Vagina (tissue), 2 donors: Measurements from ENCODE around the gene GOSR2. TPM values are rescaled to one million over a fixed set of nuclear protein-coding genes. Genes with fewer than 3 reads are reported as not detected.

Source experiments
- DNase-seq, 2 donors: peaks; one replicate each; pipeline ENCODE4 v3.0.0-alpha.2; 2017; ENCODE audit errors: extremely low spot score in 2 of 2
- H3K27ac ChIP-seq: fragments of 200-600 bp; sonication (generic); one replicate; pipeline ENCODE4 v1.5.1; 2019
- H3K27me3 ChIP-seq: fragments of 200-600 bp; sonication (generic); one replicate; pipeline ENCODE4 v1.5.1; 2019
- H3K36me3 ChIP-seq, 2 donors: fragments of 200-600 bp; sonication (generic); one replicate each; pipeline ENCODE4 v1.5.1; 2017 to 2019
- H3K4me1 ChIP-seq: fragments of 200-600 bp; sonication (generic); one replicate; pipeline ENCODE4 v1.5.1; 2019
- H3K4me3 ChIP-seq, 2 donors: fragments of 200-600 bp; sonication (generic); 1 replicate in 1 of 2; 2 replicates in 1 of 2; pipeline ENCODE4 v1.5.1; 2016 to 2019
- H3K9me3 ChIP-seq: fragments of 200-600 bp; sonication (generic); one replicate; pipeline ENCODE4 v1.5.1; 2019
- CTCF ChIP-seq, 3 experiments: fragments of 450-650 bp in 2 of 3; fragments of 200-600 bp in 1 of 3; sonication (generic) in 1 of 3; IDR thresholded peaks; one replicate each; pipeline ENCODE4 v1.5.1; 2017 to 2019; ENCODE audit warnings: antibody characterized with exemption in 3 of 3, mild to moderate bottlenecking in 2 of 3, moderate library complexity in 2 of 3
- POLR2A ChIP-seq, 2 donors: fragments of 450-650 bp; IDR thresholded peaks; one replicate each; pipeline ENCODE4 v1.6.1; 2017; ENCODE audit warnings: antibody characterized with exemption in 2 of 2, mild to moderate bottlenecking in 2 of 2, moderate library complexity in 2 of 2
- POLR2AphosphoS5 ChIP-seq, 2 donors: sonication (generic); formaldehyde crosslinking; IDR thresholded peaks; one replicate each; pipeline ENCODE4 v1.9.0; 2017; ENCODE audit warnings: antibody characterized with exemption in 2 of 2, mild to moderate bottlenecking in 2 of 2, low read depth in 1 of 2; ENCODE audit not compliant: insufficient read depth in 1 of 2
- intact Hi-C: fragments of 100-400 bp; cut with DNase I; formaldehyde crosslinking; loops from one replicate; pipeline ENCODE4 v1.15.1; 2023
- total RNA-seq: library from RNA; depleted of rRNA; stranded (reverse); fragments of >200 nt; gene quantifications from one replicate; pipeline ENCODE4 v1.2.3, GENCODE V29; 2016

The GOSR2 gene
- total RNA-seq = 48.1 TPM

- Histone ChIP-seq H3K4me3 (peak within 1 kb of the TSS; percentile 74 to 94), H3K36me3 (no peaks in the 10 kb centered on the region), H3K4me1 (peaks cover 48% of the 10 kb centered on the region), H3K27ac (peak within 1 kb of the TSS; percentile 90), H3K27me3 (no peaks in the 10 kb centered on the region), H3K9me3 (no peaks in the 10 kb centered on the region)
- TF ChIP-seq POLR2AphosphoS5 (IDR thresholded peaks at IDR 0.05; ENCODE audit: insufficient read depth in 1 of 2, low read depth in 1 of 2) (peak; percentile 88 to 93), CTCF (IDR thresholded peaks at IDR 0.05) (no peak), POLR2A (IDR thresholded peaks at IDR 0.05) (peak in 1 of 2 donors; percentile 56)
- intact Hi-C loops = no loop called here
- no peak for DNase-seq
Measured at GRCh38 chr17:46922804-46923635, at the start of gene GOSR2. GOSR2 (plus strand) TSS chr17:46923160; CDS start chr17:46923193, 33 bp downstream.

GRCh38 chr17:46873941-46874645, 48.9 kb upstream of the GOSR2 start:
- H3K4me1 ChIP-seq = no peaks in the 10 kb centered on the region
- H3K27ac ChIP-seq = no peak overlapping the region
- H3K9me3 ChIP-seq = no peaks in the 10 kb centered on the region
- no peak for DNase-seq
- H3K27me3 ChIP-seq = no peaks in the 10 kb centered on the region
- H3K36me3 ChIP-seq = no peaks in the 10 kb centered on the region
- TF ChIP-seq POLR2AphosphoS5 (IDR thresholded peaks at IDR 0.05; ENCODE audit: insufficient read depth in 1 of 2, low read depth in 1 of 2) = no peak
- no peak for TF ChIP-seq CTCF (IDR thresholded peaks at IDR 0.05)
- TF ChIP-seq POLR2A (IDR thresholded peaks at IDR 0.05) = no peak
- H3K4me3 ChIP-seq = no peak overlapping the region
- intact Hi-C loops = no loop called here

GRCh38 chr17:46874906-46875305, 48.1 kb upstream of the GOSR2 start:
- Histone ChIP-seq H3K9me3 (no peaks in the 10 kb centered on the region), H3K4me3 (no peak overlapping the region), H3K36me3 (no peaks in the 10 kb centered on the region), H3K27me3 (no peaks in the 10 kb centered on the region), H3K4me1 (no peaks in the 10 kb centered on the region), H3K27ac (no peak overlapping the region)
- TF ChIP-seq CTCF (IDR thresholded peaks at IDR 0.05) (no peak), POLR2A (IDR thresholded peaks at IDR 0.05) (no peak), POLR2AphosphoS5 (IDR thresholded peaks at IDR 0.05; ENCODE audit: insufficient read depth in 1 of 2, low read depth in 1 of 2) (no peak)
- no peak for DNase-seq
- intact Hi-C loops = no loop called here

GRCh38 chr17:46875849-46876352, 47.1 kb upstream of the GOSR2 start:
- intact Hi-C loops = no loop called here
- H3K9me3 ChIP-seq = no peaks in the 10 kb centered on the region
- no peaks in the 10 kb centered on the region for H3K27me3 ChIP-seq
- no peak overlapping the region for H3K27ac ChIP-seq
- H3K4me1 ChIP-seq = no peaks in the 10 kb centered on the region
- no peak for TF ChIP-seq POLR2AphosphoS5 (IDR thresholded peaks at IDR 0.05; ENCODE audit: insufficient read depth in 1 of 2, low read depth in 1 of 2)
- no peak for TF ChIP-seq POLR2A (IDR thresholded peaks at IDR 0.05)
- TF ChIP-seq CTCF (IDR thresholded peaks at IDR 0.05) = no peak
- no peak overlapping the region for H3K4me3 ChIP-seq
- no peak for DNase-seq
- no peaks in the 10 kb centered on the region for H3K36me3 ChIP-seq
